ENCODE measurements around the gene FXYD1.

GRCh38 chr19:35124098-35125060, 14.2 kb upstream of the FXYD1 start:
- TF ChIP-seq CTCF (IDR thresholded peaks at IDR 0.05) (no peak), POLR2A (IDR thresholded peaks at IDR 0.05; ENCODE audit: low read length) (peak; percentile 99), JUNB (IDR thresholded peaks at IDR 0.05) (no peak), PHF8 (IDR thresholded peaks at IDR 0.05; ENCODE audit: borderline replicate concordance, low read depth) (peak; percentile 50; the same call in 1 of the 2 replicates), HMGXB4 (CRISPR knock-in tag; IDR thresholded peaks at IDR 0.05; ENCODE audit: borderline replicate concordance) (no peak), RARB (CRISPR knock-in tag; IDR thresholded peaks at IDR 0.05) (no peak), RAD21 (conservative IDR thresholded peaks at IDR 0.05 in 1 of 2, IDR thresholded peaks at IDR 0.05 in 1 of 2) (no peak), ZFP36 (IDR thresholded peaks at IDR 0.05; ENCODE audit: borderline replicate concordance, partially characterized antibody) (no peak), ESRRA (IDR thresholded peaks at IDR 0.05; ENCODE audit: borderline replicate concordance, low read length) (no peak)

Measured in A549 (cell line).